HG03457 (cell line): ENCODE results near the gene EGFL7.

Experiments used
- ATAC-seq: cut with Tn5 transposase; IDR thresholded peaks from one replicate; pipeline ENCODE4 v1.9.1; 2021; ENCODE audit warnings: moderate number of reproducible peaks; ENCODE audit not compliant: unreplicated experiment

The EGFL7 gene

GRCh38 chr9:136671646-136672430 lies 9.1 kb downstream of the EGFL7 start:
- ATAC-seq: no peak

GRCh38 chr9:136672431-136673087 lies 9.8 kb downstream of the EGFL7 start:
- ATAC-seq: no peak

- ATAC-seq: no peak
These were observed 10.6 kb downstream of the EGFL7 start for GRCh38 chr9:136673088-136673974.

DNA sequence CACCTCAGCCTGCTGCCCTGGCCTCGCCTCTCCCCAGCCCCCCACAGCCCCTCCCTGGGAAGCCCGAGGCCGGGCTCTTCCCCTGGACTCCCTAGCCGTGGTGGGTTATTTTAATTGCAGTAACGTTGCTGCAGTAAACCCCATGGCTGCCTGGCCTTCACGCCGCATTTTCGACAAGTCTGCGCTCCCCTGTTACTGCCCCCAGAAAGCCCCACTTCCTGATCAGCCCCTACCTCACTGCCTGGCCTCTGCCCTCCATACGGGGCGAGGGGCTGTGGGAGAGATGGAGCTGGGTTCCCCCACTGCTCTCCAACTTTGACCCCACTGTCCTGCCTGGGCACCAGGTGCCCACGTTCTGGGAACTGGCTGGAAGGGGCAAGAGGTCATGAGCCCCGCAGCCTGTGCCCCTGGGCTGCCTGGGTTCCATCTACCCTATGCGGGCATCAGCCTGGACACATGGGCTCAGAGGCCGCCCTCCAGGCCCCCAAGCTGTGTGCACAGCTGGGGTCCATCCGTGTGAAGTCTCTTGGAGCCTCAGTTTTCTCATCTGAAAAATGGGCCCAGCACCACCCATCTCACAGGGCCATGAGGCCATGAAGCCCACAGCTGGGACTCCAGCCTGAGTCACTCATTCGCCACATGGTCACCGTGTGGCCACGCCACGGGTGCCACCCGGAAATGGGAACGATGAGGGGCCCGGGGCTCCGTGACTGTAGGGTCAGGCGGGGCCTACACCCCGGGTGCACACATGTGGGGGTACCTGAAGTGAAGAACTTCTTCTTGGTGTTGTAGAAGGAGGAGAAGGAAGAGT lies 11.5 kb downstream of the EGFL7 start:
- ATAC-seq: no peak

- no peak for ATAC-seq
These were observed 12.2 kb downstream of the EGFL7 start for GRCh38 chr9:136674786-136675349.

DNA sequence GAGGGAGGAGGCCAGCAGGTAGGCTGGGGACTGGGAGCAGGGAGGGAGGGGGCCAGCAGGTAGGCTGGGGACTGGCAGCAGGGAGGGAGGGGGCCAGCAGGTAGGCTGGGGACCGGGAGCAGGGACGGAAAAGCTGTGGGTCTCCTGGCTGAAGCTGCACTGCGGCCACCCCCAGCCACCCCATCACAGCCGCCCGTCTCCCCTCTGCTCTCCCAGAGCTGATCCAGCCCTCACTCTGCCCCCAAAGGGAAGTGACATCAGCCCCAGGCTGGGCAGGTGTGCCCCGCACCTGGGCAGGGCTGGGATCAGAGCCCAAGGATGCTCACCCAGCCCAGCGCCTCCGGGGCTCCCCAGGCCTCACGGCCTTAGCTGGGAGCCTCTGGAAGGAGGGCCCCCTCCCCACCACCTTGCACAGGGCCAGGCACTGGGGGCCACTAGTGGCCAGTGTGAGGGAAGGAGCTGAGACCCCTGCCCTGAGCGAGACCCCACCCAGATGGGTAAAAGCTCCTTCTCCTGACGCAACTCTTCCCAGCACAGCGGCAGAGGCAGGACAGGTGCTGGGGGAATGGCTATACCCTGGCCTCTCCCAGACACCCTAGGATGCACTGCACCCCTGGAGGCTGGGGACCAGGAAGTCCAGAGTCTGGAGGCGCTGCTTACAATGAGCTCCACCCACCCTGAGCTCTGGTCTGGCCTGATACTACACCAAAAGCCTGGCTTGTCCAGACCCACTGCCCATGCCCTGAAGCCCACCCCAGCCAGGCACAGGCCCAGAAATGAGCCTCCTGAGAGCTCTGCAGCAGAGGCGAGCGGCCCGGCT lies 13.0 kb downstream of the EGFL7 start:
- ATAC-seq: no peak

DNA sequence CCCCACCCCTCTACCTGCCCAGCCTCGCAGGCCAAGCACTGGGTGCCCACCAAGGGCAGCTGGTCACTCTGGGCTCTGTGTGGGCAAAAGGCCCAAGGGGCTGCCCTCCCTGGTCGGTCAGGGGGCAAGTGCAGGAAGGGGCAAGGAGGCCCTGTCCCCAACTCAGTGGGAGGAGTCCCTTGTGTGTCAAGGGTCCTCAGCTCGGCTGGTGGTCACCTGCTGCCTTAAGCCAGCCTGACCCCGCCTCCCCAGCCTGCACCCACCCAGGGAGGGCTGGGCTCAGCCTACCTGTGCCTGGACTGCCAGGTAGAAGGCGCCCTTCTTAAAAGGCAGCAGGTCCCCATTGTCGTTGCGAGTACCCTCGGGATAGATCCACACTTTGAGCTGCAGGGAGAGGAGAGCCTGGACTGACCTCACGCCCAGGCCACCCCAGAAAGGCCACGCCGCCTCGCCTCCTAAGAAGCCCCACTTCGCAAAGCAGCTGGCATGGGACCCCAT lies 13.6 kb downstream of the EGFL7 start:
- ATAC-seq: no peak

DNA sequence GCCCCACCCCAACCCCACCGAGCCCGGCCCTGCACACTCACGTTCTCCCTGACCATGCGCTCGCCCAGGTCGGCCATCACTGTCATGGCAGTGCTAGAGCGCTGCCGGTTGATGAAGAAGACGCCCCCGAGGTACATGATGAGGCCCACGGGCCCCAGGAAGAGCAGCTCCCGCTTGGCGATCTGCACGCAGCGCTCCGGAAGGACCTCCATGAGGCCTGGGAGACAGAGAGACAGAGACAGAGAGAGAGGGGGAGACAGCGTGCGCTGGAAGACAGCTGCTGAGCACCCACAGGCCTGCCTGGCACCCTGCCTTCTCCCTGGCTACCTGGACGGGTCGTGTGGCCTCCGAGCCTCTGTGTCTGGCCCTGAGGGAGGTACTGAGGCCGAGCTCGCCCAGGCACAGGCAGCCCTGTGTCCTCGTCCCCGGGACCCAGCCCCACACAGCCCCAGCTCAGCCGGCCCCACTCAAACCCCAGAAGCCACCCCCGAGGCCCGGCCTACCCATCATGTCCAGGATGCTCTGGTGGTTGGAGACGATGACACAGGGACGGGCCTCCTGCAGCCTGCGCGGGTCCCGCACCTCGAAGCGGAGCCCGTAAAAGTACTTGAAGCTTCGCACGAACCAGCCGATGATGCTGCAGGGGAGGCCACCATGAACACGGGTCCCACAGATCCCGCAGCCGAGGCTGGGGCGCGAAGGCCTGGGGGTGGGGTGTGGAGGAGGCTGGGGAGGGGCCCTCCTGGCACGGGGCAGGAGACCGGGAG lies 14.4 kb downstream of the EGFL7 start:
- ATAC-seq: no peak

- no peak for ATAC-seq
These were observed 15.3 kb downstream of the EGFL7 start for GRCh38 chr9:136678034-136678433.

GRCh38 chr9:136678624-136679023 lies 15.9 kb downstream of the EGFL7 start:
- ATAC-seq: no peak

DNA sequence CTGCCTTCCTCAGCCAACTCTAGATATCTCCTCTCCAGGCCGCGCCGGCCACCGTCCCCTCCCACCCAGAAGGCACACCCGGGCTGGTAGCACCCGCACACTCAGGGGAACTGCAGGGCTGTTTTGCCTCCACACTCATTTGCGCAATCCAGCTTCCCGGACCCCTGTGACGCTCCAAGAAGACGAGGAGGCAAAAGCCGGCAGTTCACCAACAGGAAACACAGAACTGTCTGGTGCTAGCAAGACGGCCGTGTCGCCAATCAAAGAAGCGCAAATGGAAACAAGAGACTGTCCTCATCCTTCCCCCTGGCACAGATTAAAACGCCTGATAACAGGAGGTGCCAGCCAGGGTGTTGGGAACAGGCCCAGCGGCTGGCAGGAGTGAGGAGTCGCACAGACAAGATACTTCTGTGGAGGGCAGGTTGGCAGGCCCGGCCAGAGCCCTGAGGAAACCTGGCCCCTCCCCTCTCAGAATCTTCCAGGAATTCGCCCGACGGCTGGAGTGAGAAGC lies 16.8 kb downstream of the EGFL7 start:
- no peak for ATAC-seq

GRCh38 chr9:136681029-136681428 lies 18.3 kb downstream of the EGFL7 start:
- ATAC-seq: no peak

DNA sequence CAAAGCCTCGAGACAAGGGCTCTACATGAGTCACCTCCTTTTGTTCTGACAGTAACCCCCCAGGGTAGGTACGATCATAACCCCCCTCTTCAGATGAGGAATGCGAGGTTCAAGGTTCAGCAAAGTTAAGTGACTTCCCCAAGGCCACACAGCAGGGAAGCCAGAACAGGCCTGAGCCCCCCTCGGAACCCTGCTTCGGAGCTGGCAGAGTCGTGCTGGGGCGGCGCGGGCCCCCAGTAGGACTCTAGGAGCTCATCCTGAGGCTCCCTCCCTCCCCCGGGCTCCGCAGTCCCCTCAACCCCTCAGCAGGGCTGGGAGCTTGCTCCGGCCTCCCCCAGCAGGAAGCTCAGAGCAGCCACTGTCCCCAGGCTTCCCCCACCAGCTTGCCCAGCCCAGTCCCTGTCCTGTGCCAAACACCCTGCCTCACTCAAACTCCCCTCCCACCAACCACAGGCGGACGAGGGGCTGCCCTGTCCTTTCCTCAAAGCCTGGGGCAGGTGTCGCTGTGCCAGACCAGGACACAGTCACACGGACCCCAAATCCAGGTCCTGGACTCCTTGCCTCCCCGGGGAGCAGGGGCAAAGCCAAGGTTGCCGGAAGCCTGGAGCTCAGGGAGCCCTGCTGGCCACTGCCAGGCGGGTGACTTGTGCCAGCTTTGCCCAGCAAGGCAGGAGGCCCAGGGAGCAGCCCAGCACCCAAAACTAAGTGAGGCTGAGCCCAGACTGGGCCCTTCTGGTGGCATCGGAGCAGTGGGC lies 19.4 kb downstream of the EGFL7 start:
- no peak for ATAC-seq

DNA sequence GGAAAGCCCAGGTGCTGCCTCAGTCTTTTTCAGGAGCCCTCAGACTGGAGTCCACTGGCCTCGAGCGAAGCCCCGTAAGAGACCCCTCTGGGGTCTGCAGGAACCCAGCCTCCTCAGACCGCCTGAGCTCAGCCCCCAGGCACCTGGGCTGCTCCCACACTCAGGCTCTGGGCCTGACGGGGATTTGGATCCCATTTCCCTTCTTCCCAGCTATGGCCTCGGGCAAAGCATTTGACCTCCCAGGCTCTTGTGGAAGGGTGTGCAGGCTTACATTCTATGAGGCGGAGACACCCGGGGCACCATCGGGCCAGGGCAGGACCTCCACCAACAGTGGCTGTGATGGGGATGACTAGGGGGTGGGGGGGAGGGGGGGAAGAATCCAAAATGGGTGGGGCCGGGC lies 20.0 kb downstream of the EGFL7 start:
- no peak for ATAC-seq

DNA sequence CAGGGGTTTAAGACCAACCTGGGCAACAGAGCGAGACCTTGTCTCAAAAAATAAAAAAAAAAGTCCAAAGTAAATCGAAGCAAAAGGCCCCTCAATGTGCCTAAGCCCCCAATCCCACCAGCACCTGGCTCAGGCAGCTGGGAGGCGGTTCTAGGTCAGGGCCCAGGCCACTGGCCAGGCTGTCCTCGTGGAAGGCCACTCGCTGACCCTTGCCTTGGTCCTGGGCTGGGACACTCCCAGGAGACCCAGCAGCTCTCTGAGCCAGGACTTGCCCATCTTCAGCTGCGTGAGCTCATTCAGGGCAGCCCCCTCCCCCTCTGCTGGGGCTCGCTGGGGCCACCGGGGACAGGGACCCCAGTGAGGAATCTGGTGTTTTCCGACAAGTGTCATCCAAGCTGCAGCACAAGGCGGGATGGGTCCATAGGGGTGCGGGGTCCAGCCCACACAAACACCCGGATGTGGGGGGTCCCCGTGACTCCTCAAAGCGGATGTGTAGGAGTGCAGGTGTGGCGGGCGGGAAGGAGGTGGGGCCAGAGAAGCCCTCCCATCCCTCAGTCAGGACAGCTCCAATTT lies 20.5 kb downstream of the EGFL7 start:
- no peak for ATAC-seq

GRCh38 chr9:136683755-136684154 lies 21.0 kb downstream of the EGFL7 start:
- ATAC-seq: no peak

DNA sequence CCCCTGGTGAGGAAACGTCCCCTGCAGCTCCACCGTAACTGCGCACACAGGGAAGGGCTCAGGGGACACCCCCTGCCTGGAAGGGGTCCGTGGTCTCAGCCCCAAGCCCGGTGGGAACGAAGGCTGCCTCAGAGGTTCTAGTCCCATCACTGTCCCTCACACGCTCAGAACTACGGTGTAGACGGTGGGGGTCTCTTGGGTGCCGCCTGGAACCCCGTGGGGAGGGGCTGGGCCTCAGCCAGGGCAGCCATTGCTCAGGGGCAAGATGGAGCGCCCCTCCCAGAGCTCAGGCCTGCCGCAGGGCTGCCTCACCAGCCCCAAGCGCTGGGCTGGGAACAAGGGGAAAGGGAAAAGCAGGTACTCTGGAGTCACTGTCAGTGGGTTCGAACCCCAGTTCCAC lies 21.6 kb downstream of the EGFL7 start:
- ATAC-seq: no peak
